Measurements from ENCODE around the gene KDM4B. TPM values are rescaled to one million over a fixed set of nuclear protein-coding genes. Genes with fewer than 3 reads are reported as not detected.

Gene KDM4B
- total RNA-seq, 1 donor from 2014 or later = 12.3 TPM

- no peak for DNase-seq (ENCODE audit: low read depth in 2 of 2)
These were observed 15.1 kb downstream of the KDM4B start for GRCh38 chr19:4984106-4984380.

- DNase-seq (ENCODE audit: low read depth in 2 of 2) = no peak
These were observed 15.6 kb downstream of the KDM4B start for GRCh38 chr19:4984438-4984990.

GRCh38 chr19:4985551-4985991, 16.7 kb downstream of the KDM4B start:
- no peak for DNase-seq (ENCODE audit: low read depth in 2 of 2)

GRCh38 chr19:4986056-4986455, 17.1 kb downstream of the KDM4B start:
- no peak for DNase-seq (ENCODE audit: low read depth in 2 of 2)

GRCh38 chr19:4986471-4986891, 17.6 kb downstream of the KDM4B start:
- DNase-seq (ENCODE audit: low read depth in 2 of 2) = no peak

GRCh38 chr19:4987256-4987655, 18.3 kb downstream of the KDM4B start:
- no peak for DNase-seq (ENCODE audit: low read depth in 2 of 2)

- no peak for DNase-seq (ENCODE audit: low read depth in 2 of 2)
These were observed 18.9 kb downstream of the KDM4B start for GRCh38 chr19:4987692-4988370.

GRCh38 chr19:4988770-4989251, 19.9 kb downstream of the KDM4B start:
- peak in 1 of 2 donors; percentile 44 for DNase-seq (ENCODE audit: low read depth in 2 of 2)

GRCh38 chr19:4990306-4990705, 21.4 kb downstream of the KDM4B start:
- no peak for DNase-seq (ENCODE audit: low read depth in 2 of 2)

GRCh38 chr19:4991538-4991937, 22.6 kb downstream of the KDM4B start:
- DNase-seq (ENCODE audit: low read depth in 2 of 2) = no peak

- no peak for DNase-seq (ENCODE audit: low read depth in 2 of 2)
These were observed 23.2 kb downstream of the KDM4B start for GRCh38 chr19:4991996-4992698.

- DNase-seq (ENCODE audit: low read depth in 2 of 2) = no peak
These were observed 24.8 kb downstream of the KDM4B start for GRCh38 chr19:4993683-4994082.

GRCh38 chr19:4996701-4997100, 27.8 kb downstream of the KDM4B start:
- DNase-seq (ENCODE audit: low read depth in 2 of 2) = no peak

- DNase-seq (ENCODE audit: low read depth in 2 of 2) = no peak
These were observed 28.4 kb downstream of the KDM4B start for GRCh38 chr19:4997297-4997696.

GRCh38 chr19:5000120-5000611, 31.3 kb downstream of the KDM4B start:
- DNase-seq (ENCODE audit: low read depth in 2 of 2) = no peak

GRCh38 chr19:5001615-5002014, 32.7 kb downstream of the KDM4B start:
- peak; percentile 68 to 69 for DNase-seq (ENCODE audit: low read depth in 2 of 2)

GRCh38 chr19:5002143-5002542, 33.2 kb downstream of the KDM4B start:
- DNase-seq (ENCODE audit: low read depth in 2 of 2) = no peak

GRCh38 chr19:5003781-5004180, 34.9 kb downstream of the KDM4B start:
- DNase-seq (ENCODE audit: low read depth in 2 of 2) = no peak

GRCh38 chr19:5005096-5005495, 36.2 kb downstream of the KDM4B start:
- no peak for DNase-seq (ENCODE audit: low read depth in 2 of 2)

GRCh38 chr19:5006201-5006600, 37.3 kb downstream of the KDM4B start:
- no peak for DNase-seq (ENCODE audit: low read depth in 2 of 2)

- DNase-seq (ENCODE audit: low read depth in 2 of 2) = no peak
These were observed 37.9 kb downstream of the KDM4B start for GRCh38 chr19:5006821-5007220.

- DNase-seq (ENCODE audit: low read depth in 2 of 2) = no peak
These were observed 42.7 kb downstream of the KDM4B start for GRCh38 chr19:5011476-5012238.

Data from lung microvascular endothelial cell (primary cell).